Endothelial cell of umbilical vein (primary cell): Measurements from ENCODE around the gene ATXN10. TPM values are rescaled to one million over a fixed set of nuclear protein-coding genes. Genes with fewer than 3 reads are reported as not detected.

Experiments
- BruUV-seq: library from RNA; stranded (reverse); fragments of 400-500 nt; replicated peaks from 2 replicates; lab custom pipeline; 2021; lab: Mats Ljungman, UMichigan
- CTCF ChIA-PET: fragments of 300-600, 350-600 bp; sonication (Branson Sonifier 250); formaldehyde crosslinking; loops from one replicate; lab custom pipeline; 2021; ENCODE audit warnings: antibody characterized with exemption, inconsistent platforms; lab: Charles Lee
- POLR2A ChIA-PET: fragments of 300-600, 350-600 bp; sonication (Branson Sonifier 250); formaldehyde crosslinking; loops from one replicate; lab custom pipeline; 2021; ENCODE audit warnings: antibody characterized with exemption, inconsistent platforms; lab: Charles Lee
- DNase-seq: peaks from one replicate; pipeline ENCODE4 v3.0.0-alpha.2; 2011; ENCODE audit warnings: low read depth, low spot score
- FAIRE-seq: peaks from 2 replicates; lab custom pipeline; 2011; peaks lifted over from hg19 to GRCh38; lab: Jason Lieb, UNC
- H2AFZ ChIP-seq: 2 replicates; pipeline ENCODE4 v1.6.0; 2012; ENCODE audit warnings: low read depth, low read length, control low read depth, inconsistent platforms
- H3K27ac ChIP-seq: 2 replicates; pipeline ENCODE4 v1.5.1; 2011; ENCODE audit warnings: low read depth, mild to moderate bottlenecking, control low read depth, low read length, moderate library complexity; ENCODE audit not compliant: insufficient read depth
- H3K27me3 ChIP-seq, 2 experiments: 2 replicates each; pipeline versions ENCODE4 v1.6.0 to v1.6.1; 2011; ENCODE audit warnings: low read length in 2 of 2, mixed read lengths in 1 of 2; ENCODE audit not compliant: control insufficient read depth in 2 of 2, insufficient read depth in 2 of 2
- H3K36me3 ChIP-seq, 2 experiments: 2 replicates in 1 of 2; 3 replicates in 1 of 2; pipeline ENCODE4 v1.5.1; 2011; ENCODE audit warnings: low read length in 2 of 2, mild to moderate bottlenecking in 1 of 2, moderate library complexity in 1 of 2; ENCODE audit not compliant: control insufficient read depth in 2 of 2, insufficient read depth in 2 of 2; ENCODE audit errors: extremely low read depth in 1 of 2
- H3K4me1 ChIP-seq: 3 replicates; pipeline ENCODE4 v1.5.1; 2011; ENCODE audit warnings: mild to moderate bottlenecking, low read length; ENCODE audit not compliant: control insufficient read depth, insufficient read depth; ENCODE audit errors: extremely low read depth
- H3K4me2 ChIP-seq: 2 replicates; pipeline ENCODE4 v1.6.1; 2011; ENCODE audit warnings: low read length, control low read depth, mixed read lengths; ENCODE audit not compliant: insufficient read depth
- H3K4me3 ChIP-seq, 3 experiments: fragments of 200-600 bp in 1 of 3; sonication (generic), shearing (Covaris generic) in 1 of 3; replicated peaks in 1 of 3; 2 replicates each; pipeline ENCODE4 v1.5.1; 2011 to 2016; ENCODE audit warnings: control low read depth in 3 of 3, low read length in 3 of 3, mild to moderate bottlenecking in 2 of 3, inconsistent platforms in 1 of 3, low read depth in 1 of 3, moderate library complexity in 1 of 3; ENCODE audit not compliant: insufficient read depth in 1 of 3
- H3K79me2 ChIP-seq: 2 replicates; pipeline ENCODE4 v1.6.0; 2012; ENCODE audit warnings: low read length, inconsistent platforms; ENCODE audit not compliant: control insufficient read depth, insufficient read depth
- H3K9ac ChIP-seq: replicated peaks from 2 replicates; pipeline ENCODE3; 2011; ENCODE audit warnings: low read length, control low read depth; ENCODE audit not compliant: insufficient read depth; ENCODE audit errors: extremely low read depth
- H3K9me1 ChIP-seq: replicated peaks from 3 replicates; pipeline ENCODE4 v1.6.0; 2011; ENCODE audit warnings: mild to moderate bottlenecking, low read length; ENCODE audit not compliant: control insufficient read depth, insufficient read depth; ENCODE audit errors: extremely low read depth
- H3K9me3 ChIP-seq: replicated peaks from 2 replicates; pipeline ENCODE4 v1.5.1; 2012; ENCODE audit warnings: low read length, inconsistent platforms; ENCODE audit not compliant: control insufficient read depth, insufficient read depth
- H4K20me1 ChIP-seq: replicated peaks from 2 replicates; pipeline ENCODE3; 2011; ENCODE audit warnings: mild to moderate bottlenecking, low read length; ENCODE audit not compliant: control insufficient read depth, insufficient read depth; ENCODE audit errors: extremely low read depth
- CTCF ChIP-seq, 2 donors: IDR thresholded peaks; 1 replicate in 1 of 2; 2 replicates in 1 of 2; pipeline ENCODE4 v1.5.1; 2011; ENCODE audit warnings: low read length in 2 of 2, mild to moderate bottlenecking in 2 of 2, moderate library complexity in 2 of 2, control low read depth in 1 of 2, inconsistent platforms in 1 of 2, low read depth in 1 of 2; ENCODE audit not compliant: insufficient read depth in 1 of 2; ENCODE audit errors: extremely low read depth in 1 of 2
- EZH2 ChIP-seq: IDR thresholded peaks from 2 replicates; pipeline ENCODE4 v1.6.1; 2012; ENCODE audit warnings: borderline replicate concordance, low read depth, mild to moderate bottlenecking, moderate library complexity, low read length, inconsistent platforms; ENCODE audit not compliant: severe bottlenecking
- FOS ChIP-seq: IDR thresholded peaks from 2 replicates; pipeline ENCODE4 v1.6.1; 2011; ENCODE audit warnings: mild to moderate bottlenecking, low read length, moderate library complexity, borderline replicate concordance; ENCODE audit not compliant: insufficient read depth
- GATA2 ChIP-seq: IDR thresholded peaks from 2 replicates; pipeline ENCODE4 v1.7.0; 2011; ENCODE audit warnings: low read depth, mild to moderate bottlenecking, moderate library complexity, mixed read lengths, low read length; ENCODE audit not compliant: insufficient read length, insufficient read depth
- JUN ChIP-seq: IDR thresholded peaks from 2 replicates; pipeline ENCODE4 v1.6.1; 2011; ENCODE audit warnings: borderline replicate concordance, low read depth; ENCODE audit not compliant: insufficient read length, insufficient read depth
- MAX ChIP-seq: IDR thresholded peaks from 2 replicates; pipeline ENCODE4 v1.6.1; 2011; ENCODE audit not compliant: insufficient read depth, insufficient read length
- MYC ChIP-seq: IDR thresholded peaks from one replicate; pipeline ENCODE4 v1.6.1; 2011; ENCODE audit warnings: mild to moderate bottlenecking, low read depth, low read length
- POLR2A ChIP-seq: IDR thresholded peaks from 2 replicates; pipeline ENCODE4 v1.6.1; 2012; ENCODE audit warnings: low read depth, mild to moderate bottlenecking, control low read depth, low read length
- POLR2AphosphoS5 ChIP-seq: IDR thresholded peaks from 2 replicates; pipeline ENCODE4 v1.6.1; 2012; ENCODE audit warnings: low read depth, mild to moderate bottlenecking, control low read depth, low read length, moderate library complexity; ENCODE audit not compliant: insufficient read depth
- dilution Hi-C: fragments of 300-500 bp; cut with MboI; formaldehyde crosslinking; loops from one replicate; pipeline ENCODE4 v1.15.0; 2019; ENCODE audit warnings: low sequenced_read_pairs; ENCODE audit not compliant: extremely low pct_ligation_motif_present
- intact Hi-C: fragments of 100-400 bp; cut with micrococcal nuclease; formaldehyde crosslinking; loops from one replicate; pipeline ENCODE4 v1.10.0; 2022
- polyA plus RNA-seq, 4 experiments: library from polyadenylated mRNA; depleted of rRNA in 3 of 4; stranded (reverse) in 3 of 4; unstranded in 1 of 4; fragments of >200 nt; gene quantifications; 2 replicates each; pipeline versions ENCODE4 v1.2.1 to v1.2.3, GENCODE V29; 2011 to 2012; ENCODE audit warnings: missing spikeins in 1 of 4
- total RNA-seq: library from RNA; stranded (reverse); gene quantifications from 2 replicates; pipeline ENCODE4 v1.2.3, GENCODE V29; 2021

Gene ATXN10
- total and polyA plus RNA-seq, 2 donors (not counting 3 experiments of a cell fraction or from before 2014, with no cell fraction given): 73.2 to 91.9 TPM

DNA sequence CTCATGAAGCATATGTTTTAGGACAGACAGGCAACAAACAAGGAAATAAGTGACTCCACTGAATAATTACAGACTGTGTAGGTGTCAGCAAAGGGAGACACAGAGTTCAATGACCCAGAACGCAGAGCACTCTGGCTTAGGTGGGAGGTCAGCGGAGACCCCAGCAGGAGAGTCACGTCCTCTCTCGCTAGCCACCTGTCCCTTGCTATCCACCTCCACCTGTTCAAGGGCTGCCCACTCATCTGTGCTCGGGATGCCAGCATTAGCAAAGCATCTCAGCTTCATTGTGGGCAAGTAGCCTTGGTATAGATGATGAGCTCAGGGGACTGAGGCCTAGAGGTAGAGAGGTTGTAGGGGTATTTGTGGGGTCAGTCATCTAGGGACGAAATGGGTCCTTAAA is 21.8 kb upstream of the ATXN10 start:
- Histone ChIP-seq H3K9ac (no peak overlapping the region), H3K4me2 (no peak overlapping the region), H3K27ac (no peak overlapping the region), H4K20me1 (no peaks in the 10 kb centered on the region), H3K36me3 (no peaks in the 10 kb centered on the region), H3K79me2 (no peaks in the 10 kb centered on the region), H3K4me1 (no peaks in the 10 kb centered on the region), H3K9me3 (no peaks in the 10 kb centered on the region), H3K9me1 (no peaks in the 10 kb centered on the region), H3K27me3 (peaks cover 13 to 24% of the 10 kb centered on the region in 2 experiments), H3K4me3 (no peak overlapping the region), H2AFZ (no peak overlapping the region)
- ChIA-PET CTCF (interaction anchor here (1.5 kb wide), 1 partner anchor 182 kb away, joined by 5 read pairs; no protein-coding TSS in a partner anchor), POLR2A (no interaction called here)
- no TSS peak for BruUV-seq
- TF ChIP-seq POLR2A (no peak), GATA2 (no peak), EZH2 (no peak), JUN (no peak), FOS (no peak), MAX (no peak), MYC (no peak), POLR2AphosphoS5 (no peak), CTCF (IDR thresholded peaks at IDR 0.05; ENCODE audit: extremely low read depth in 1 of 2, insufficient read depth in 1 of 2, low read depth in 1 of 2, low read length in 2 of 2) (no peak)
- dilution Hi-C loops: no loop called here
- DNase-seq (no peak), FAIRE-seq (no peak)
- intact Hi-C loops: no loop called here
